WTC11 (cell line): ENCODE results near the gene ARHGAP26. TPM values are rescaled to one million over a fixed set of nuclear protein-coding genes. Genes with fewer than 3 reads are reported as not detected.

Source experiments
- ATAC-seq: fragments of 200-7000 bp; cut with Tn5 transposase; 2 replicates; pipeline ENCODE4 v1.10.0; 2021; ENCODE audit warnings: mild to moderate bottlenecking, moderate library complexity
- CTCF ChIA-PET: fragments of 300-600 bp; sonication (Branson Sonifier 250); formaldehyde crosslinking; loops from one replicate; lab custom pipeline; 2021; ENCODE audit warnings: antibody characterized with exemption; lab: Charles Lee
- POLR2A ChIA-PET: fragments of 350-600 bp; sonication (Branson Sonifier 250); formaldehyde crosslinking; loops from one replicate; lab custom pipeline; 2021; ENCODE audit warnings: antibody characterized with exemption; lab: Charles Lee
- DNase-seq: peaks from one replicate; pipeline ENCODE4 v3.0.0; 2021; ENCODE audit warnings: low spot score
- H3K27ac Mint-ChIP-seq: 2 replicates; pipeline ENCODE4 v1.8.0; 2021; ENCODE audit warnings: mixed read lengths
- H3K27me3 Mint-ChIP-seq: 2 replicates; pipeline ENCODE4 v1.8.0; 2021; ENCODE audit warnings: low read depth, mild to moderate bottlenecking, moderate library complexity, mixed read lengths
- H3K36me3 Mint-ChIP-seq: 2 replicates; pipeline ENCODE4 v1.8.0; 2021; ENCODE audit warnings: mixed read lengths
- H3K4me1 Mint-ChIP-seq: 2 replicates; pipeline ENCODE4 v1.8.0; 2022; ENCODE audit warnings: mixed read lengths
- H3K4me3 Mint-ChIP-seq: 2 replicates; pipeline ENCODE4 v1.8.0; 2021; ENCODE audit warnings: mild to moderate bottlenecking, moderate library complexity, mixed read lengths
- H3K9me3 Mint-ChIP-seq: 2 replicates; pipeline ENCODE4 v1.8.0; 2021; ENCODE audit warnings: mixed read lengths
- ATF1 ChIP-seq: sonication (generic); formaldehyde crosslinking; IDR thresholded peaks from 2 replicates; pipeline ENCODE4 v1.8.1; 2023; ENCODE audit warnings: mild to moderate bottlenecking, moderate library complexity, missing genetic modification reagents
- ESRRA ChIP-seq: sonication (generic); formaldehyde crosslinking; IDR thresholded peaks from 2 replicates; pipeline ENCODE4 v1.8.1; 2022; ENCODE audit warnings: mild to moderate bottlenecking, missing genetic modification reagents, borderline replicate concordance
- GTF2I ChIP-seq: fragments of 250-450 bp; sonication (Bioruptor Pico); conservative IDR thresholded peaks from 2 replicates; pipeline ENCODE4 v1.4.0; 2021; ENCODE audit warnings: mild to moderate bottlenecking
- HMGA2 ChIP-seq: fragments of 250-450 bp; sonication (Bioruptor Pico); IDR thresholded peaks from 2 replicates; pipeline ENCODE4 v1.4.0; 2021; ENCODE audit warnings: mild to moderate bottlenecking, moderate library complexity
- IRF2 ChIP-seq: sonication (generic); formaldehyde crosslinking; IDR thresholded peaks from 2 replicates; pipeline ENCODE4 v1.8.0; 2022; ENCODE audit warnings: low read depth, missing genetic modification reagents, borderline replicate concordance
- JUN ChIP-seq: sonication (generic); formaldehyde crosslinking; IDR thresholded peaks from 2 replicates; pipeline ENCODE4 v1.8.0; 2023; ENCODE audit warnings: mild to moderate bottlenecking, missing genetic modification reagents
- MXD4 ChIP-seq: fragments of 250-450 bp; sonication (Bioruptor Pico); IDR thresholded peaks from 2 replicates; pipeline ENCODE4 v1.8.0; 2021; ENCODE audit warnings: mild to moderate bottlenecking, moderate library complexity, borderline replicate concordance
- RORB ChIP-seq: fragments of 250-450 bp; sonication (Bioruptor Pico); IDR thresholded peaks from 2 replicates; pipeline ENCODE4 v1.9.0; 2021; ENCODE audit warnings: mild to moderate bottlenecking
- TCF7 ChIP-seq: sonication (generic); formaldehyde crosslinking; IDR thresholded peaks from 2 replicates; pipeline ENCODE4 v1.8.0; 2022; ENCODE audit warnings: mild to moderate bottlenecking, low read depth, missing genetic modification reagents, moderate library complexity
- ZNF121 ChIP-seq: sonication (generic); formaldehyde crosslinking; IDR thresholded peaks from 2 replicates; pipeline ENCODE4 v1.8.0; 2023; ENCODE audit warnings: missing genetic modification reagents
- ZNF396 ChIP-seq: fragments of 250-450 bp; sonication (Bioruptor Pico); IDR thresholded peaks from 2 replicates; pipeline ENCODE4 v1.8.0; 2021; ENCODE audit warnings: mild to moderate bottlenecking, moderate library complexity, borderline replicate concordance
- total RNA-seq: library from RNA; stranded (reverse); gene quantifications from 3 replicates; pipeline ENCODE4 v1.2.3, GENCODE V29; 2021
- TF ChIP-seq, protein P1 (sequence below): sonication (generic); formaldehyde crosslinking; IDR thresholded peaks from 2 replicates; pipeline ENCODE4 v1.8.0; 2022; ENCODE audit warnings: missing genetic modification reagents
- TF ChIP-seq, protein P2 (sequence below): sonication (generic); formaldehyde crosslinking; IDR thresholded peaks from 2 replicates; pipeline ENCODE4 v1.8.0; 2022; ENCODE audit warnings: mild to moderate bottlenecking, missing genetic modification reagents
- TF ChIP-seq, protein P3 (sequence below): fragments of 250-450 bp; sonication (Bioruptor Pico); IDR thresholded peaks from 2 replicates; pipeline ENCODE4 v1.9.0; 2021; ENCODE audit warnings: mild to moderate bottlenecking, borderline replicate concordance
- TF ChIP-seq, protein P4 (sequence below): fragments of 250-450 bp; sonication (Bioruptor Pico); IDR thresholded peaks from 2 replicates; pipeline ENCODE4 v1.9.0; 2021; ENCODE audit warnings: moderate library complexity, mild to moderate bottlenecking, inconsistent platforms, borderline replicate concordance
- TF ChIP-seq, protein P5 (sequence below): sonication (generic); formaldehyde crosslinking; IDR thresholded peaks from 2 replicates; pipeline ENCODE4 v1.8.1; 2022; ENCODE audit warnings: low read depth, mild to moderate bottlenecking, moderate library complexity, missing genetic modification reagents, borderline replicate concordance
- TF ChIP-seq, protein P6 (sequence below): fragments of 250-450 bp; sonication (Bioruptor Pico); IDR thresholded peaks from 2 replicates; pipeline ENCODE4 v1.9.0; 2021; ENCODE audit warnings: mild to moderate bottlenecking
- TF ChIP-seq, protein P7 (sequence below): fragments of 250-450 bp; sonication (Bioruptor Pico); IDR thresholded peaks from 2 replicates; pipeline ENCODE4 v1.9.0; 2021; ENCODE audit warnings: mild to moderate bottlenecking
- TF ChIP-seq, protein P8 (sequence below): sonication (generic); formaldehyde crosslinking; IDR thresholded peaks from 2 replicates; pipeline ENCODE4 v1.8.1; 2022; ENCODE audit warnings: low read depth, missing genetic modification reagents, borderline replicate concordance

ARHGAP26 gene
- total RNA-seq, 1 experiment from 2014 or later = 22.3 TPM

DNA sequence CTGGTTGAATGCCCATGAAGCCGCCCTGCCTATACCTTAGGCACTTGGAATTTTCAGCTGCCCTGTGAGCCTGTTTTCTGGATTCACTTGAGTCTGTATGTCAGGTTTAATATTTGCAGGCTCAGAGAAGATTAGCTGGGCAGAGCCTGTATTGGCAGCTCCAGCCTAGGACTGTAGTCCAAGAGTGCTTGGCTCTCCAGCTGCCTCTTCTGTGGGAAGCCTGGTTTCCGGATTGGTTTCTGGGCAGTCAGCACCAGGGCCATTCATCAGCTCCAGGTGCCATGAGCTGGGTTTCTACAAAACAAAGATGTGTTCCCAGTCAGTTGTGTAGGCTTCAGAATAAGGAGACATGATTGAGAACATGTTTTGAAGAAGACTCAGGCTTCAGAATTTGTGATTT lies 90.1 kb downstream of the ARHGAP26 start:
- no peak overlapping the region for H3K27ac Mint-ChIP-seq
- ChIA-PET CTCF (interaction anchor here (0.8 to 2.0 kb wide), 4 partner anchors 28 to 147 kb away, joined by 3 to 5 read pairs (median 4); partner anchors contain the start of gene ARHGAP26), POLR2A (no interaction called here)
- DNase-seq (no peak), ATAC-seq (no peak)
- no peak overlapping the region for H3K4me3 Mint-ChIP-seq
- no peaks in the 10 kb centered on the region for H3K9me3 Mint-ChIP-seq
- TF ChIP-seq, protein P1, sequence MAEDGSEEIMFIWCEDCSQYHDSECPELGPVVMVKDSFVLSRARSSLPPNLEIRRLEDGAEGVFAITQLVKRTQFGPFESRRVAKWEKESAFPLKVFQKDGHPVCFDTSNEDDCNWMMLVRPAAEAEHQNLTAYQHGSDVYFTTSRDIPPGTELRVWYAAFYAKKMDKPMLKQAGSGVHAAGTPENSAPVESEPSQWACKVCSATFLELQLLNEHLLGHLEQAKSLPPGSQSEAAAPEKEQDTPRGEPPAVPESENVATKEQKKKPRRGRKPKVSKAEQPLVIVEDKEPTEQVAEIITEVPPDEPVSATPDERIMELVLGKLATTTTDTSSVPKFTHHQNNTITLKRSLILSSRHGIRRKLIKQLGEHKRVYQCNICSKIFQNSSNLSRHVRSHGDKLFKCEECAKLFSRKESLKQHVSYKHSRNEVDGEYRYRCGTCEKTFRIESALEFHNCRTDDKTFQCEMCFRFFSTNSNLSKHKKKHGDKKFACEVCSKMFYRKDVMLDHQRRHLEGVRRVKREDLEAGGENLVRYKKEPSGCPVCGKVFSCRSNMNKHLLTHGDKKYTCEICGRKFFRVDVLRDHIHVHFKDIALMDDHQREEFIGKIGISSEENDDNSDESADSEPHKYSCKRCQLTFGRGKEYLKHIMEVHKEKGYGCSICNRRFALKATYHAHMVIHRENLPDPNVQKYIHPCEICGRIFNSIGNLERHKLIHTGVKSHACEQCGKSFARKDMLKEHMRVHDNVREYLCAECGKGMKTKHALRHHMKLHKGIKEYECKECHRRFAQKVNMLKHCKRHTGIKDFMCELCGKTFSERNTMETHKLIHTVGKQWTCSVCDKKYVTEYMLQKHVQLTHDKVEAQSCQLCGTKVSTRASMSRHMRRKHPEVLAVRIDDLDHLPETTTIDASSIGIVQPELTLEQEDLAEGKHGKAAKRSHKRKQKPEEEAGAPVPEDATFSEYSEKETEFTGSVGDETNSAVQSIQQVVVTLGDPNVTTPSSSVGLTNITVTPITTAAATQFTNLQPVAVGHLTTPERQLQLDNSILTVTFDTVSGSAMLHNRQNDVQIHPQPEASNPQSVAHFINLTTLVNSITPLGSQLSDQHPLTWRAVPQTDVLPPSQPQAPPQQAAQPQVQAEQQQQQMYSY (CRISPR knock-in tag) = no peak
- TF ChIP-seq HMGA2 (no peak), ZNF121 (CRISPR knock-in tag) (no peak), IRF2 (CRISPR knock-in tag) (no peak), TCF7 (CRISPR knock-in tag) (no peak), JUN (CRISPR knock-in tag) (no peak), ZNF396 (CRISPR knock-in tag) (no peak), ESRRA (CRISPR knock-in tag) (no peak), GTF2I (CRISPR knock-in tag) (no peak), ATF1 (CRISPR knock-in tag) (no peak), RORB (CRISPR knock-in tag) (no peak), MXD4 (CRISPR knock-in tag) (no peak)
- TF ChIP-seq, protein P2, sequence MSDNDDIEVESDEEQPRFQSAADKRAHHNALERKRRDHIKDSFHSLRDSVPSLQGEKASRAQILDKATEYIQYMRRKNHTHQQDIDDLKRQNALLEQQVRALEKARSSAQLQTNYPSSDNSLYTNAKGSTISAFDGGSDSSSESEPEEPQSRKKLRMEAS (CRISPR knock-in tag) = no peak
- TF ChIP-seq, protein P3, sequence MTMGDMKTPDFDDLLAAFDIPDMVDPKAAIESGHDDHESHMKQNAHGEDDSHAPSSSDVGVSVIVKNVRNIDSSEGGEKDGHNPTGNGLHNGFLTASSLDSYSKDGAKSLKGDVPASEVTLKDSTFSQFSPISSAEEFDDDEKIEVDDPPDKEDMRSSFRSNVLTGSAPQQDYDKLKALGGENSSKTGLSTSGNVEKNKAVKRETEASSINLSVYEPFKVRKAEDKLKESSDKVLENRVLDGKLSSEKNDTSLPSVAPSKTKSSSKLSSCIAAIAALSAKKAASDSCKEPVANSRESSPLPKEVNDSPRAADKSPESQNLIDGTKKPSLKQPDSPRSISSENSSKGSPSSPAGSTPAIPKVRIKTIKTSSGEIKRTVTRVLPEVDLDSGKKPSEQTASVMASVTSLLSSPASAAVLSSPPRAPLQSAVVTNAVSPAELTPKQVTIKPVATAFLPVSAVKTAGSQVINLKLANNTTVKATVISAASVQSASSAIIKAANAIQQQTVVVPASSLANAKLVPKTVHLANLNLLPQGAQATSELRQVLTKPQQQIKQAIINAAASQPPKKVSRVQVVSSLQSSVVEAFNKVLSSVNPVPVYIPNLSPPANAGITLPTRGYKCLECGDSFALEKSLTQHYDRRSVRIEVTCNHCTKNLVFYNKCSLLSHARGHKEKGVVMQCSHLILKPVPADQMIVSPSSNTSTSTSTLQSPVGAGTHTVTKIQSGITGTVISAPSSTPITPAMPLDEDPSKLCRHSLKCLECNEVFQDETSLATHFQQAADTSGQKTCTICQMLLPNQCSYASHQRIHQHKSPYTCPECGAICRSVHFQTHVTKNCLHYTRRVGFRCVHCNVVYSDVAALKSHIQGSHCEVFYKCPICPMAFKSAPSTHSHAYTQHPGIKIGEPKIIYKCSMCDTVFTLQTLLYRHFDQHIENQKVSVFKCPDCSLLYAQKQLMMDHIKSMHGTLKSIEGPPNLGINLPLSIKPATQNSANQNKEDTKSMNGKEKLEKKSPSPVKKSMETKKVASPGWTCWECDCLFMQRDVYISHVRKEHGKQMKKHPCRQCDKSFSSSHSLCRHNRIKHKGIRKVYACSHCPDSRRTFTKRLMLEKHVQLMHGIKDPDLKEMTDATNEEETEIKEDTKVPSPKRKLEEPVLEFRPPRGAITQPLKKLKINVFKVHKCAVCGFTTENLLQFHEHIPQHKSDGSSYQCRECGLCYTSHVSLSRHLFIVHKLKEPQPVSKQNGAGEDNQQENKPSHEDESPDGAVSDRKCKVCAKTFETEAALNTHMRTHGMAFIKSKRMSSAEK (CRISPR knock-in tag) = no peak
- TF ChIP-seq, protein P4, sequence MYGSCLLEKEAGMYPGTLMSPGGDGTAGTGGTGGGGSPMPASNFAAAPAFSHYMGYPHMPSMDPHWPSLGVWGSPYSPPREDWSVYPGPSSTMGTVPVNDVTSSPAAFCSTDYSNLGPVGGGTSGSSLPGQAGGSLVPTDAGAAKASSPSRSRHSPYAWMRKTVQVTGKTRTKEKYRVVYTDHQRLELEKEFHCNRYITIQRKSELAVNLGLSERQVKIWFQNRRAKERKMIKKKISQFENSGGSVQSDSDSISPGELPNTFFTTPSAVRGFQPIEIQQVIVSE (CRISPR knock-in tag) = no peak
- TF ChIP-seq, protein P5, sequence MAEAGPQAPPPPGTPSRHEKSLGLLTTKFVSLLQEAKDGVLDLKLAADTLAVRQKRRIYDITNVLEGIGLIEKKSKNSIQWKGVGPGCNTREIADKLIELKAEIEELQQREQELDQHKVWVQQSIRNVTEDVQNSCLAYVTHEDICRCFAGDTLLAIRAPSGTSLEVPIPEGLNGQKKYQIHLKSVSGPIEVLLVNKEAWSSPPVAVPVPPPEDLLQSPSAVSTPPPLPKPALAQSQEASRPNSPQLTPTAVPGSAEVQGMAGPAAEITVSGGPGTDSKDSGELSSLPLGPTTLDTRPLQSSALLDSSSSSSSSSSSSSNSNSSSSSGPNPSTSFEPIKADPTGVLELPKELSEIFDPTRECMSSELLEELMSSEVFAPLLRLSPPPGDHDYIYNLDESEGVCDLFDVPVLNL (CRISPR knock-in tag) = no peak
- TF ChIP-seq, protein P6, sequence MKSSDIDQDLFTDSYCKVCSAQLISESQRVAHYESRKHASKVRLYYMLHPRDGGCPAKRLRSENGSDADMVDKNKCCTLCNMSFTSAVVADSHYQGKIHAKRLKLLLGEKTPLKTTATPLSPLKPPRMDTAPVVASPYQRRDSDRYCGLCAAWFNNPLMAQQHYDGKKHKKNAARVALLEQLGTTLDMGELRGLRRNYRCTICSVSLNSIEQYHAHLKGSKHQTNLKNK = no peak
- TF ChIP-seq, protein P7, sequence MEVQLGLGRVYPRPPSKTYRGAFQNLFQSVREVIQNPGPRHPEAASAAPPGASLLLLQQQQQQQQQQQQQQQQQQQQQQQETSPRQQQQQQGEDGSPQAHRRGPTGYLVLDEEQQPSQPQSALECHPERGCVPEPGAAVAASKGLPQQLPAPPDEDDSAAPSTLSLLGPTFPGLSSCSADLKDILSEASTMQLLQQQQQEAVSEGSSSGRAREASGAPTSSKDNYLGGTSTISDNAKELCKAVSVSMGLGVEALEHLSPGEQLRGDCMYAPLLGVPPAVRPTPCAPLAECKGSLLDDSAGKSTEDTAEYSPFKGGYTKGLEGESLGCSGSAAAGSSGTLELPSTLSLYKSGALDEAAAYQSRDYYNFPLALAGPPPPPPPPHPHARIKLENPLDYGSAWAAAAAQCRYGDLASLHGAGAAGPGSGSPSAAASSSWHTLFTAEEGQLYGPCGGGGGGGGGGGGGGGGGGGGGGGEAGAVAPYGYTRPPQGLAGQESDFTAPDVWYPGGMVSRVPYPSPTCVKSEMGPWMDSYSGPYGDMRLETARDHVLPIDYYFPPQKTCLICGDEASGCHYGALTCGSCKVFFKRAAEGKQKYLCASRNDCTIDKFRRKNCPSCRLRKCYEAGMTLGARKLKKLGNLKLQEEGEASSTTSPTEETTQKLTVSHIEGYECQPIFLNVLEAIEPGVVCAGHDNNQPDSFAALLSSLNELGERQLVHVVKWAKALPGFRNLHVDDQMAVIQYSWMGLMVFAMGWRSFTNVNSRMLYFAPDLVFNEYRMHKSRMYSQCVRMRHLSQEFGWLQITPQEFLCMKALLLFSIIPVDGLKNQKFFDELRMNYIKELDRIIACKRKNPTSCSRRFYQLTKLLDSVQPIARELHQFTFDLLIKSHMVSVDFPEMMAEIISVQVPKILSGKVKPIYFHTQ (CRISPR knock-in tag) = no peak
- TF ChIP-seq, protein P8, sequence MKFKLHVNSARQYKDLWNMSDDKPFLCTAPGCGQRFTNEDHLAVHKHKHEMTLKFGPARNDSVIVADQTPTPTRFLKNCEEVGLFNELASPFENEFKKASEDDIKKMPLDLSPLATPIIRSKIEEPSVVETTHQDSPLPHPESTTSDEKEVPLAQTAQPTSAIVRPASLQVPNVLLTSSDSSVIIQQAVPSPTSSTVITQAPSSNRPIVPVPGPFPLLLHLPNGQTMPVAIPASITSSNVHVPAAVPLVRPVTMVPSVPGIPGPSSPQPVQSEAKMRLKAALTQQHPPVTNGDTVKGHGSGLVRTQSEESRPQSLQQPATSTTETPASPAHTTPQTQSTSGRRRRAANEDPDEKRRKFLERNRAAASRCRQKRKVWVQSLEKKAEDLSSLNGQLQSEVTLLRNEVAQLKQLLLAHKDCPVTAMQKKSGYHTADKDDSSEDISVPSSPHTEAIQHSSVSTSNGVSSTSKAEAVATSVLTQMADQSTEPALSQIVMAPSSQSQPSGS = no peak
- H3K4me1 Mint-ChIP-seq = peaks cover 74% of the 10 kb centered on the region
- H3K36me3 Mint-ChIP-seq = no peaks in the 10 kb centered on the region
- no peaks in the 10 kb centered on the region for H3K27me3 Mint-ChIP-seq
